GM18951 (cell line): ENCODE data around the gene SCD5.

Source experiments
- POLR2A ChIP-seq: IDR thresholded peaks from 4 replicates; pipeline ENCODE4 v1.6.1; 2011; ENCODE audit warnings: mild to moderate bottlenecking; ENCODE audit not compliant: insufficient read length, insufficient read depth; ENCODE audit errors: extremely low read depth
- in situ Hi-C: fragments of 300-500 bp; cut with MboI; formaldehyde crosslinking; loops from one replicate; pipeline ENCODE4 v1.12.0; 2022; ENCODE audit warnings: low sequenced_read_pairs, mixed read lengths, inconsistent platforms; ENCODE audit not compliant: unreplicated experiment

SCD5 gene

DNA sequence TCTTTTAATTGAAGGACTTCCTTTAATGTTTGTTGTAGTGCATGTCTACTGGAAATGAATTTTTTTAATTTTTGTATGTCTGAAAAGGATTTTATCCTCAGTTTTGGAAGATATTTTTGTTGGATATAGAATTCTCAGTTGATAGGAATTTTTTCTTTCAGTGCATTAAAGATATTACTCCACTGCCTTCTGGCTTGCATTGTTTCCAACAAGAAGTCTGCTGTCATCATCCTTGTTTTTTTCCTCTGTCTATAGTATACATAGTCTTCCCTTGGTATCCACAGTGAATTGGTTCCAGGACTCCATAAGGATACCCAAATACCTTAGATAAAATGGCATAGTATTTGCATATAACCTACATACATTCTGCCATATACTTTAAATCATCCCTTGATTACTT lies 33.5 kb downstream of the SCD5 start:
- TF ChIP-seq POLR2A, result no peak
- in situ Hi-C loops, result no loop called here

DNA sequence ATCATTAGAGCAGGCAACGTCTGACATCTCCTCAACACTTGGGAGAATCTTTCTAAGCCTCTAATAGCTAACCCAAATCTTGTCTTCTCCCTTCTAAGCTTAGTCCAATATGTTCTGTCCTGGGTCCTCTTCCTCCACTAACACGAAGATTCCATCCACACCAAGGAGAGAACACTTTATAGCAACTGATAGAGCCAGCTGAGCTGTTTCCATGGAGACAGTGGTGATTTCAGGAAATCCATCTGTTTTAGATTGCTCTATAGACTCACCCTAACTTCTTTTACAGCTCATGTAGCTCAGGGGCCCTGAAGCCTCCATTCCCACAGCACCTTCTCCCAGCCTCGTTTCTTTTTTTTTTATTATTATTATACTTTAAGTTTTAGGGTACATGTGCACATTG lies 37.4 kb downstream of the SCD5 start:
- no peak for TF ChIP-seq POLR2A
- in situ Hi-C loops, result no loop called here

DNA sequence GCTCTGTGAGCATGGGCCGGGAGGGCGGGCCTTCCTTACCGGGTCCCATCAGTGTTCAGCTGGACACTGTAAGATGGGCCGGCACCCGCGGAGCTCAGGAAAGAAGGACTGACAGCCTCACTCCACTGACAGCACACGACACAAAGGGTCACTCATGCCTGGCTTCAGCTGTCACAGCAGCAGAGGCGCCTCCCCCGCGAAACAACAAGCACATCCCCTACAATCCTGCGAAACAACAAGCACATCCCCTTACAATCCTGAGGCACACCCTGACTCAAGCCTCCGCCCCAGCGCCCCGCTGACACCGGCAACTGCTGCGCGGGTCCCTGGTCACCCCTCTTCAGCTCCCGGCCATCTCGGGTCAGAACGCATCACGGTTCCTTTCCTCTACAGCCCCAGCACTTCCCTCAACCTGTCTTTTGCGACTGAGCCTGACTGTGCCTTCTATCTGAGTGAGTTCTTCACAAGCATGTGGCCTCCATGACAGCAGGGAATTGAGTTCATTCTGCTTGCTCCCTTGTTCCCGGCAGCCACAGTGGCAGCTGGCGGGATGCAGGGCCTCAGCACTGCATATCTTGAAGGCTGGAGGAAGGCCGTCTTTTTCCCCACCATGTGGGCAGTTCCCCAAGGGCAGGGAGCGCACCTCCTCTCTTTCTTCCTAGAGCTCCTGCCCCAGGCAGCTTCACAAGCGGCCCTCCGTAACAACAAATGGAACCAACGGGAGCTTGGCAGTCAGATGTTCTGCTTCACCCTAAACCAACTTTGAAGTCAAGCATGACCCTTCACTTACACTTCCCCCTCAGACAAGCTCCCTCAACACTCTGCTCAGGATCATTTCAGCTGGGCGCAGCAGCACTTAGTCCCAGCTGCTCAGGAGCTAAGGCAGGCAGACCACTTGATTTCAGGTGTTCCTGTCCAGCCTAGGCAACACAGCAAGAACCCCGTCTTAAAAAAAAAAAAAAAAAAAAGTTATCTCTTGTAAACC lies 39.6 kb downstream of the SCD5 start:
- in situ Hi-C loops, result no loop called here
- TF ChIP-seq POLR2A, result no peak

DNA sequence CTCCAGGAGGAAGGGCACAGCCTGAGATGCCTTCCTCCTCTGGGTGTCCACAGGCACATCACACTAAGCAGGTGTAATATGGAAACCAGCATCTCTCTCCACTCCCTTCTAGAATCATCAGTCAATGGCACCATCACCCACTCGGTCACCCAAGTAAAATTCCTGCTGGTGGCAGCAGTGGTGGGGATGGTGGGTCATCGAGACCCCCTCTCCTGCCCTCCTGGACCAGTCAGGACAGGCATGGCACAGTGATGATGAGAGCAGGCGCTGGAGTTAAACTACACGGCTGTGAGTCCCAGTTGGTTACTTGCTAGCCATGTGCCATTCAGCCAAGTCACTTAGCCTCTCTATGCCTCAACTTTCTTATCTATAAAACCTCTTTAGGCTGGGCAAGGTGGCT lies 42.5 kb downstream of the SCD5 start:
- in situ Hi-C loops, result no loop called here
- no peak for TF ChIP-seq POLR2A

DNA sequence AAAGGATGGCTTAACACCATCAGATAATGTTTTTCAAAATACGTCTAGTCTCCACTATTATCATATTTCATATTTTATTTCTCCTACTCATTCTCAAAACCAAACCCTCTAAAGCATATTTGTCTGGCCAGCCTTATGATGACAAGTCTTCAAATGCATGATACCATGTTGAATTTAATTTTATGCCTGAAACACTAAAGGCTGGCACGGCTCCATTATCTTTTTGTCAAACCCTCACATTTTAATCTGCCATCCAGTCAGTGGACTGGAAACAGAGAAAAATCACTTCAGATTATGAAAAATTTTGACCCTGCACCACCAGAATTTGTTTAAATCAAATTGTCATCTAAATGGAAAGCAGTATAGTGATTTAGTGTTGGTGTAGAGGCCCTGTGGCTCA lies 42.9 kb downstream of the SCD5 start:
- no peak for TF ChIP-seq POLR2A
- in situ Hi-C loops, result no loop called here

DNA sequence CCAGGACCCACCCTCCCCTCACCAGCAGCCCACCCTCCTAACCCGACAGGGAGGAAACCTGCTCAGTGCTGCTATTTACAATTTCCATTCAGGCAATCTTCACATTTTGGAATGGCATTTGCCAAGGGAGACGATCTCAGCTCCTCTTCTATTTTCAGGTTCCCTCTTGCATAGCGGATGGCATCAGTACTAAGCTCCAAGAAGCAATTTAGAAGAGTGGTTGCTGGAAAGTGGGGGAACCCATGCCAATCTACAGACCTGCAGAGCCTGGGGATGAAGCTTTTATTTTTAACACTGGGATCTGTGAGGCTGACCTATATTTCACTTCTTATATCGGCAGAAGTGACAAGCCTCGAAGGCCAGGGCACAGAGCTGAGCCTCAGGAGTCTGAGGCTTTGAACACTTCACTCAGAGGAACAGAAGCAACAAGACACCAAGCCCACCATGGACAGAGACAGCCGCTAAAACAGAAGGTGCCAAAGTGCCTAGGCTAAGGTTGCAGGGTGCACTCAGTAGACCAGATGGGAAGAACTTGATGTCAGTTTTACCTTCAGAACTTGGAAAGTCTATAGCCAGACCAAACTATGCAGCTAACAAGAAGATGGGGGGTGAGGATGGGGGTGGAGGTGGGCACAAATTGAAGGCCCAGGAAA lies 44.0 kb downstream of the SCD5 start:
- TF ChIP-seq POLR2A, result no peak
- in situ Hi-C loops, result no loop called here

DNA sequence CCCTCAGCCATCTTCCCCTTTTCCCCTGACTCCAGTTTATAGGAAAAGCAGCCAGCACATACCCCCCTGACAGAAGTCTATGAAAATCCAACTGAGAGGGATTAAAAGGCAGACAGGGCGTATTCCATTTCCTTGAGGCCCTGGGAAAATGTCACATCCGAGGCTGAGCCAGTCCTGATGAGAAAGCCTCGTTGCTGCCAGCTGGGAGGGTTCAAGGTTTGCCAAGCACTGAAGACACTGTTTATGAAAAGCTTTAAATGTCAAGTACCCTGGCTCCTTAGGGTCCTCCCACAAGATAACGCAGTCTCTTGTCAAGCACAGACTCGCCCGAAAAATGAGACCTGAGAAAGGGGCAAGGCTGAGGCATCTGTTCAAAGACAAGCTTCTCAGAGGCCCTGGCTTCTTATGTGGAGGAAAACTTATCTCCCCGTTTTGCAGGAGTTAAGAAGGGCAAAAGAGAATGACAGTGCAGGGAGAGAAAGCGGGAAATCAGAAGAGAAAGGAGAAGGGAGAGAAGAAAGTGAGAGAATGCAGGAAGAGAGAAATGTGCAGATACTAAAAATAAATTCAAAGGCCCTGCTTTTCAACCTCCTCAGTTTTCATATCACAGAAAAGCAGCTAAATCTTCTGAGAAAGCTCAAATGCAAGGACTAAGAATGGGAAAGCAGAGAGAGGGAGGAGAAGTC lies 44.7 kb downstream of the SCD5 start:
- no peak for TF ChIP-seq POLR2A
- in situ Hi-C loops, result no loop called here

DNA sequence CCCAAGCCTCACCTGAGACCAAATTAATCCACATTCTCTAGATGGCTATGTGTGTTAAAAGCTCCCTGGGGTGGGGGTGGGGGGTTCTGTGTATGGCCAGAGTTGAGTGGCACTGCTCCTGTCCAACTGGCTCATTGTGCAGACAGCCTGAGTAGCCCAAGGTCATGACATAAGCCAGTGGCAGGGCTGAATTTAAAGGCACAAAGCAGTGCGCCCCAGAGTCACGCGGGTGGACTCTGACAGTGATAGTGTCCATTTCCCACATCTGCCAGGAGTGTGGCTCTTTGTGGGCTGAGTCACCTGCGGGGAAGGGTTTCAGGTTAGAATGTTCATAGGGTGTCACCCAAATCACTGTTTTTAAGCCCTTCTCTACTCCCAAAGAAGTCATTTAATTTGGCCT lies 45.4 kb downstream of the SCD5 start:
- TF ChIP-seq POLR2A, result no peak
- in situ Hi-C loops, result no loop called here

DNA sequence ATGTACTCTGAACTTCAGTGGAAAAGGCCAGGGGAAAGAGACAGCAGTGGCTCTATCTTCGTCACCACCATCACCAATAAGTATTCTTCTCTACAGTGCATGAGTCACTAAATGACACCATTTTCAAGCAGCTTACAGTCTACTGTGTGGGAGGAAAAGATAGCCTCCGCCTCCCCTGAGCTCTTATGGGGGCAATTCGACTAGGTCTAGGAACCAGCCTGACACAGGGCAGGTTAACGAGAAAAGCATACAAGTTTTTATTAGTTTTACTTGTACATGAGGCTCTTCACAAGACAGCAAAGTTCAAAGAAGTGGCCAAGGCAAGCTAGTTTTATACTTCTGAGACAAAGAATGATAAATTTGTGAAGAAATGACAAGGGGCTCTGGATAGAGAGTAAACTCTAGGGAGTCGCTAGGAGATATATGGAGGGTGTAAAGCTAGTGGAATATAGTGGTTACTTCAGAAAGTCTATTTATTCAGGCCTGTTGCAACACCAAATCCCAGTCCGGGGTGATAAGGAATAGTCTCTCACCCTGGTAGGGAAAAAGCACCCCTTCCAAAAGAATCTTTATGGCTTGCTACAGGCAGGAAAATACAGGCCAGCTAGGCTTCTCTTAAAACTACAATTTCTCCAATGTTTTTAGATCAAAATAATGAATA lies 49.7 kb downstream of the SCD5 start:
- in situ Hi-C loops, result no loop called here
- no peak for TF ChIP-seq POLR2A

DNA sequence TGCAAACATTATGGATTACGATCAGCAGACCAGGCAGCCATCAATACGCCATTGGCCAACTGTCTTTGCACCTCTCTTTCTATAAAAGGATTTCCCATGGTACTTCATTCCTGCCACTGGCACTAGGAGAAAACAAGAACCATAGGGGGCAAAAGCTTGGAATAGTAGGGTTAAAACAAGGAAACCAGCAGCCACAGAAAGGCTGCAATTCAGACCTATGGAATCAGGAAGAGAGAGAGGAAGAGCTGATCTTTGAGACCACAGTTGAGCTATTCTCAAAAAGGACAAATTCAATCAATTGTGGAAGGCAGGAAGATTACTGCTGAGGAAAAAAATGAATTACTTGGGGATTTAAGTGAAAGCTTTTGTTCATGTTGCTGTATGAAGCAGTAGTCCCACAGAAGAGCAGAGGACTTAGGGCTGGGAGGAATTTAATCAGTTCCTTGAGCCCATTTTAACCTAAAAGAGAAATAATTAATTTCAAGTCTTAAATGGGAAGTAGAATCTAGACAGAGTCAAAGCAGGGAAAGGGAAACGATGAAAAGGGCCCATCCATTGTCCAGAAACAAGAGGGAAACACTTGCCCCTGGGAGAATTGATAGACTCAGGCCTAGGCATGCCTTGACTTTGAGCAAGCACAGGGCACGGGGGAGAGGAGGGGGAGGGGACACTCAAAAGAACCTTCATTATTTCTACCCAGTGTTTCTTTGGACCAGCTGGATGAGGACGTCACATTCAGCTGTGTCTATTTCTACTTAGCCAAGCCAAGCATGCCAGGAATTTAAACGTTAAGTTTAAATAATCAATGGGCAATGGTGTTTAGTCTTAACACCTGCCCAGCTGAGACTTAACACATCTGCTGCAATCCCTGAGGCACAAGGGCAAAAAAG lies 50.7 kb downstream of the SCD5 start:
- in situ Hi-C loops, result no loop called here
- TF ChIP-seq POLR2A, result no peak

DNA sequence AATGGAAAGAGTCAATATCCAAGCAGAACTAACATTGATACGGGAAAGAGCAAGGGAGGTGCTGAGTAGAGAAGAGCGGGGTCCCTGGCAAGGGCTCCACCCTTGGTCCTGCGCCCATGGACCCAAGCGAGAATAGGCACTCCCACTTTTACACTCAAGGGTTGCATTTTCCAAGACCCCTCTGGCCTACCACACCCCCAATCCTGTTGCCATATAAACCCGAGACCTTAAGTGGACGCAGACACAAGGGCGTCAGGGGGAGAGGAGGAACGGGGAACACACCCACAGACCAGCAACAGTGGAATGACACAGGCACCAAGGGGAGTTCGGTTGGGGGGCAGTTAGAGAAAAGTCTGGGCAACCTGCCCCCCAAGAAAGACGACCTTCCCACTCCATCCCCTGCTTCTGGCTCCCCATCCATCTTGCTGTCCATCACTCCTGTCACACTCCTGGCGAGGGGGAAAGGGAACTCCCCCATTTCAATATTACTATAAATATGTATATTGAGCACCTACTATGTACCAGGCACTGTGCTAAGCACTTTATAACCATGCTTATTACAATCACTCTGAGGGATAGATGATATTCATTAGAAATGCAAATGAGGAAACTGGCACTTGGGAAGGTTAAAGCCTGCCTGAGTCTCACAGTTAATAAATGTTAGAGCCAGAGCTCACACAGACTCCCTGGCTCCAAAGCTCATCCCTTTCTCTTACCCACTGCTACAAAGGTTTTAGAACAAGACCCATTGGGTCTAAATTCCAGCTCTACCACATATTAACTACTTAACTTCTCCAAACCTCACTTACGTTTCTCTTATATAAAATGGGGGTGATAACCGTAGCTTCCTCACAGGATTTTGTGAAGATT lies 51.7 kb downstream of the SCD5 start:
- no peak for TF ChIP-seq POLR2A
- in situ Hi-C loops, result no loop called here
